ENCODE data around the gene ANGPTL4. TPM values are rescaled to one million over a fixed set of nuclear protein-coding genes. Genes with fewer than 3 reads are reported as not detected.

The ANGPTL4 gene
- total RNA-seq, 2 donors from 2014 or later = 32.6 to 69.1 TPM

DNA sequence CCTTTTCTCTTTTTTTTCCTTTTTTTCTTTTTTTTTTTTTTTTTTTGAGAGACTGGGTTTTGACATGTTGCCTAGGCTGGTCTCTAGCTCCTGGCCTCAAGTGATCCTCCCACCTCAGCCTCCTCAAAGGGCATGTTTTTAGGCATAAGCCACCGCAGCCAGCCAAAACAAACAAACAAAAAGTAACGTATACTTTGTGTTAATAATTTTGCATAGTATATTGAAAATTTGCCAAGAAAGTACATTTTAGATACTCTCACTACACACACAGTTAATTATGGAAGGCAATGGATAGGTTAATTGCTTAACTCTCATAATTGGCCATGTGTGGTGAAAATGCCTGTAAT is 24.6 kb downstream of the ANGPTL4 start:
- no peak for TF ChIP-seq CTCF (IDR thresholded peaks at IDR 0.05)
- Histone ChIP-seq H3K4me3 (no peak overlapping the region), H3K9me3 (no peaks in the 10 kb centered on the region), H3K27me3 (no peaks in the 10 kb centered on the region), H3K4me1 (peaks cover 0 to 40% of the 10 kb centered on the region in 2 donors), H3K36me3 (no peaks in the 10 kb centered on the region), H3K27ac (peak overlapping the region in 1 of 2 donors; percentile 100)
- no peak for DNase-seq (ENCODE audit: low spot score)

- peak; percentile 100 for DNase-seq (ENCODE audit: low spot score)
- no peak for TF ChIP-seq CTCF (IDR thresholded peaks at IDR 0.05)
- peak within 1 kb of the TSS; percentile 90 to 100 for H3K4me3 ChIP-seq
- no peaks in the 10 kb centered on the region for H3K36me3 ChIP-seq
- peak within 1 kb of the TSS; percentile 100 for H3K27ac ChIP-seq
- no peaks in the 10 kb centered on the region for H3K9me3 ChIP-seq
- H3K27me3 ChIP-seq = no peaks in the 10 kb centered on the region
- H3K4me1 ChIP-seq = peaks cover 0 to 51% of the 10 kb centered on the region in 2 donors
Observed at GRCh38 chr19:8389891-8390616, 26.1 kb downstream of the ANGPTL4 start, which contains the start of gene RAB11B. Gene RAB11B, plus strand, starts transcription at chr19:8390360. Its CDS starts 57 bp downstream, at chr19:8390417.

GRCh38 chr19:8390617-8390981 is 26.6 kb downstream of the ANGPTL4 start:
- H3K9me3 ChIP-seq = no peaks in the 10 kb centered on the region
- peak; percentile 97 for DNase-seq (ENCODE audit: low spot score)
- no peaks in the 10 kb centered on the region for H3K27me3 ChIP-seq
- peaks cover 0 to 56% of the 10 kb centered on the region in 2 donors for H3K4me1 ChIP-seq
- H3K27ac ChIP-seq = peak overlapping the region; percentile 100
- H3K4me3 ChIP-seq = peak overlapping the region; percentile 90 to 100
- peaks cover 2% of the 10 kb centered on the region for H3K36me3 ChIP-seq
- no peak for TF ChIP-seq CTCF (IDR thresholded peaks at IDR 0.05)

GRCh38 chr19:8391198-8392016 is 27.5 kb downstream of the ANGPTL4 start:
- H3K4me3 ChIP-seq = peak overlapping the region; percentile 90 to 100
- H3K4me1 ChIP-seq = peaks cover 0 to 64% of the 10 kb centered on the region in 2 donors
- H3K9me3 ChIP-seq = no peaks in the 10 kb centered on the region
- DNase-seq (ENCODE audit: low spot score) = no peak
- H3K27me3 ChIP-seq = no peaks in the 10 kb centered on the region
- peak overlapping the region; percentile 100 for H3K27ac ChIP-seq
- H3K36me3 ChIP-seq = peaks cover 6% of the 10 kb centered on the region
- no peak for TF ChIP-seq CTCF (IDR thresholded peaks at IDR 0.05)

DNA sequence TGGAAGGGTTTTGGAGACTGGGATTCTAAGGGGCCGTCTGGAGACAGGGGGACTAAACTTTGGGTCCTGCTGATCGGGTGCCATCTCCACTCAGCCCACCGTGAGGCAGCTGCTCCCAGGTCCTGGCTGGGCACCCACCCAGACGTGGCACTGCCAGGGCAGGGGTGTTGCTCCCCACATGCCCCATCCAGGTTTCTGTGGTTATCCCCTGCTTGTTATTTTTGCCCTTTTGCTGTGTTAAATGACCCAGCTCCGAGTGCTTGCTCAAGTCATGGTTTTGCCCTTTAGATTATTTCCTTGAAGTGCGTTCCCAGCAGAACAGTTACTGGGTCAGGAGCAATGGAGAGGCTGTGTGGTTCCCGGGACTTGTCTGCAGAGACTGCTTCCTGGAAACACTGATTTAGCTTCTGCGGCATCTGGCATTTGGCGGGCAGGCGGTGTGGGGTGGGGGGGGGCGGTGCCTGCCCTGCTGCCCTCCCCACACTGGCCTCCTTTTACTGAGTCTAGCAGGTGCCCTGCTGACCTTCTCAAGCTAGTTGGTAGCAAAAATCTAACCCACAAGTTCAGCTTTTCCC is 28.1 kb downstream of the ANGPTL4 start:
- TF ChIP-seq CTCF (IDR thresholded peaks at IDR 0.05) = no peak
- peaks cover 0 to 71% of the 10 kb centered on the region in 2 donors for H3K4me1 ChIP-seq
- no peaks in the 10 kb centered on the region for H3K27me3 ChIP-seq
- H3K27ac ChIP-seq = peak overlapping the region; percentile 100
- peaks cover 6% of the 10 kb centered on the region for H3K36me3 ChIP-seq
- H3K4me3 ChIP-seq = peak overlapping the region; percentile 90 to 100
- H3K9me3 ChIP-seq = no peaks in the 10 kb centered on the region
- no peak for DNase-seq (ENCODE audit: low spot score)

Measured in right atrium auricular region (tissue), 2 donors.